H1 (cell line): ENCODE data around the gene KCNH4.

Source experiments
- CEBPB ChIP-seq: IDR thresholded peaks from 2 replicates; pipeline ENCODE4 v1.6.1; 2012; ENCODE audit warnings: low read depth, low read length
- CTCF ChIP-seq, 3 experiments: IDR thresholded peaks; 1 replicate in 2 of 3; 2 replicates in 1 of 3; pipeline versions ENCODE4 v1.5.1 to v1.6.1; 2011; ENCODE audit warnings: low read length in 3 of 3, mild to moderate bottlenecking in 3 of 3, inconsistent platforms in 2 of 3, low read depth in 1 of 3, moderate library complexity in 1 of 3; ENCODE audit not compliant: insufficient read depth in 1 of 3; ENCODE audit errors: control extremely low read depth in 1 of 3
- EGR1 ChIP-seq: IDR thresholded peaks from 2 replicates; pipeline ENCODE4 v1.6.1; 2011; ENCODE audit warnings: low read depth, low read length, borderline replicate concordance
- JUN ChIP-seq: IDR thresholded peaks from 2 replicates; pipeline ENCODE4 v1.6.1; 2011; ENCODE audit warnings: low read depth, mild to moderate bottlenecking, improper control_type of control experiment, low read length
- MAFK ChIP-seq: IDR thresholded peaks from 2 replicates; pipeline ENCODE4 v1.6.1; 2012; ENCODE audit warnings: low read depth, mild to moderate bottlenecking, improper control_type of control experiment, low read length
- POLR2A ChIP-seq, 2 experiments: IDR thresholded peaks; 1 replicate in 1 of 2; 2 replicates in 1 of 2; pipeline ENCODE4 v1.6.1; 2011; ENCODE audit warnings: low read depth in 2 of 2, low read length in 2 of 2, mild to moderate bottlenecking in 2 of 2; ENCODE audit errors: control extremely low read depth in 1 of 2
- POLR2AphosphoS5 ChIP-seq: IDR thresholded peaks from 2 replicates; pipeline ENCODE4 v1.6.1; 2011; ENCODE audit warnings: low read depth, low read length
- SP4 ChIP-seq: IDR thresholded peaks from 2 replicates; pipeline ENCODE4 v1.6.1; 2012; ENCODE audit warnings: low read length, inconsistent platforms
- ZNF274 ChIP-seq: IDR thresholded peaks from 2 replicates; pipeline ENCODE4 v1.7.0; 2012; ENCODE audit warnings: low read length, borderline replicate concordance; ENCODE audit errors: extremely low read depth

GRCh38 chr17:42119301-42119700 is 61.6 kb downstream of the KCNH4 start:
- TF ChIP-seq JUN = no peak
- TF ChIP-seq CTCF (IDR thresholded peaks at IDR 0.05; ENCODE audit: control extremely low read depth in 1 of 3, insufficient read depth in 1 of 3, low read depth in 1 of 3, low read length in 3 of 3) = no peak
- TF ChIP-seq SP4 = no peak
- no peak for TF ChIP-seq POLR2A (IDR thresholded peaks at IDR 0.05; ENCODE audit: control extremely low read depth in 1 of 2, low read depth in 2 of 2, low read length in 2 of 2)
- TF ChIP-seq ZNF274 = no peak
- TF ChIP-seq EGR1 = no peak
- TF ChIP-seq CEBPB = no peak
- no peak for TF ChIP-seq POLR2AphosphoS5
- no peak for TF ChIP-seq MAFK
